HG03196 (cell line): ENCODE results near the gene CPLX1.
"Not testable (repeated sequence)": the region's sequence is repeated elsewhere in the genome, so short reads cannot be mapped to it uniquely, and the experiment has no call there.

Experiments
- ATAC-seq: cut with Tn5 transposase; IDR thresholded peaks from one replicate; pipeline ENCODE4 v1.9.1; 2021; ENCODE audit not compliant: unreplicated experiment

CPLX1 gene

DNA sequence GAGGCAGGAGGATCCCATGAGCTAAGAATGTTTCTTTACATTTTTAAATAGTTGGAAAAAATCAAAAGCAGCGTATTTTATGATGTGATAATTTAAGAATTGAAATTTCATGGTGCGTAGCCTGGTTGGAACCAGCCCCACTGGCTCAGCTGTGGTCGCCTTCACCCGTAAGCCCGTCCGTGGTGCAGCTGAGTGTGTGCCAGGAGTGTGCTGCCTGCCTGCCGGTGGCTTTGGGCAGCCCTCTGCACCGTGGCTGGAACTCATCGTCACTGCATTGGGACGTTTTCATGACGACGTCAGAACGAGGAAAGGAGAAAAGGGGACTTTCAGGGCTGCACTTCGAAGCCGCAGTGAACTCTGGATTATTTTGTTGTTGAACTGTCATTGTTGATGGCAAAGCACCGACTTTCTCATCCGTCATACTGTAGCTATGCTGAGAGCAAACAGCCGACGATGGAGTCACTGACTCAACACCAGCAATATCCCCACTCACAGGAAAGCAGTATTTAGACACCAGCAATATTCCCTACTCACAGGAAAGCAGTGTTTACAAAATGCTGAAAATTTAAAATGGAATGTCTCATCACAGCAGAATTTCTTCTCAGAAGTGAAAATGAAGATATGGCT lies 85.2 kb downstream of the CPLX1 start:
- no peak for ATAC-seq

DNA sequence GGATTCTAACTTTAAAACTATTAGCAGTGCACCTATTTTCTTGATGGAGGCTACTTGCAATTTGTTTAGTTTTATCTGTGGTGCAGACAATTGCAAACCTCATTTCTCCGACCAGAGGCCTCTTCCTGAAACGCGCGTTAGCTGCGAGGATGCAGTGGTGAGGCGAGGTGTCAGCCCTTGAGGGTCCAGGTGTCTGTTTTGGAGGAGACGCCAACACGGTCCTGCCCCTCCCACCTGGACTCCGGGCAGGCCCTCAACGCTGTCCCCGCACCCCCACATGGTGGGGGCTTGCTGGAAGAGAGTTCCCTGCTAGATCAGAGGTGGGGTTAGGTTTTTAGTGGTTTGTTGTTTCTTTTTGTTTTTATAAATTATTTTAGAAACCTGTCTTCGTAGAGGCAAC lies 85.9 kb downstream of the CPLX1 start:
- no peak for ATAC-seq

DNA sequence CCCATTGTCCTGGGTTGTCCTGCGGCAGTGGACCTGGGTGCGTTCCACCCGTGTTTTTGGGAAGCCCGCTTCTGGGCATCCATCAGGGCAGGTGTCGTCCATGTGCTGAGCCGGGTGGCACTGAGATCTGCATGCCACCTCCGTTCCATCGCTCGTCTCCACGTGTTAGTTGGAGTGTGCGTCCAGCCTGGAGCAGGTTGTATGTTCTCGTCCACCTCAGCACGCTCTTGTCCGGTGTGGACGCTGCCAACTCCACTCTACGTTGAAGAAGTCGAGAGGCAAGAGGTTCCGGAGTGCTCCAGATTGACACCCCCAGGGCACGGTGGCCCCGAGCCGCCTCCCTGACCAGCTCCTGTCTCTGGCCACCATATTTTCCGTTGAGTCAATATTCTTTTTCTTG lies 86.4 kb downstream of the CPLX1 start:
- no peak for ATAC-seq

DNA sequence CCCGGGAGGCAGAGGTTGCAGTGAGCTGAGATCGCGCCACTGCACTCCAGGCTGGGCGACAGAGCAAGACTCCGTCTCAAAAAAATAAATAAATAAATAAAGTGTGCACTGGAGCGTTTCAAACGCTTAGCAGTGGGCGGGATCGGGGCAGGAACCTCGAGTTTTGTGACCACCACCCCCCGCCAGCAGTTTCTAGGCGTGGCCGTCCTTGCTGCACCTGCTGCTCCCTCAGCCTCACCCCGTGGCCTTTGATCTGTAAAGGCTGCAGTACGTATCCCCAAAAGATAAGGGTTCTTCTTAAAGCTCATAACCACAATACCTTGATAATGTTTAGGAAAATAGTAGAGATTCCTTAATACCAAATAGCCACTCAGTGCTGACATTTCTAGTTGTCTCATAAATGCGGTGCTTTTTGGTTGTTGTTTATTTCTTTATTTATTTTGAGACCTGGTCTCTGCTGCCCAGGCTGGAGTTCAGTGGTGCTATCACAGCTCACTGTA lies 87.1 kb downstream of the CPLX1 start:
- ATAC-seq = no peak

DNA sequence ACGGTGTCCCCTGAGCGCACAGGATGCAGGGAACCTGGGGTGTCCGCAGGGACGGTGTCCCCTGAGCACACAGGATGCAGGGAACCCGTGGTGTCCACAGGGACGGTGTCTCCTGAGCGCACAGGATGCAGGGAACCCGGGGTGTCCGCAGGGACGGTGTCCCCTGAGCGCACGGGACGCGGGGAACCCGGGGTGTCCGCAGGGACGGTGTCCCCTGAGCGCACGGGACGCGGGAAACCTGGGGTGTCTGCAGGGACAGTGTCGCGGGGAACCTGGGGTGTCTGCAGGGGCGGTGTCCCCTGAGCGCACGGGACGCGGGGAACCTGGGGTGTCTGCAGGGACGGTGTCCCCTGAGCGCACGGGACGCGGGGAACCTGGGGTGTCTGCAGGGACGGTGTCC lies 89.4 kb downstream of the CPLX1 start:
- ATAC-seq = not testable (repeated sequence)

DNA sequence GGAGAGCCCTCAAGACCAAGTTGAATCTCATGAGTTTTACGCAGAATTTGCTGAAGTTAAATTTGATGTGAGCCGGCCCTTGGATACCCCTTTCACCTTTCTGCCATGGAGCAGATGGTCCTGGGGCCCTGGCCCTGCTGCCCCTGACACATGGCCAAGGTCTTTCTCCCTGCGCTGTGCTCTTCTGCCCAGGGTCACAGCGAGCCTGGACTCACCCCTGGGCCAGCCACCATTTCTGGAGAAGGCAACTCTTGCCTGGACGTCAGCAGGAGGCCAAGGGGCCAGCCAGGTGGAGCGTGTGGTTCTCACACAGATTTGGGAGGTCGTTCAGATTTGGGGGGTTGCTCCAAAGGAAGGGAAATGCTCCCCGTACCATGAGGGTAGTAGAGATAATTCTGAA lies 90.3 kb downstream of the CPLX1 start:
- ATAC-seq = no peak
